Measurements from ENCODE around the gene ZNF138.
A peak's percentile ranks its signal among the peaks of the same experiment; 100 is the strongest.
"Not testable (repeated sequence)": the region's sequence is repeated elsewhere in the genome, so short reads cannot be mapped to it uniquely, and the experiment has no call there.

ZNF138 gene

GRCh38 chr7:64794171-64794844, at the start of gene ZNF138:
ZNF138 (plus strand) TSS chr7:64794428; CDS start chr7:64794569, 141 bp downstream.
- DNase-seq (ENCODE audit: low read depth), result peak; percentile 87

- DNase-seq (ENCODE audit: low read depth), result no peak
Measured at GRCh38 chr7:64744680-64745079, 49.5 kb upstream of the ZNF138 start.

GRCh38 chr7:64747802-64748201, 46.4 kb upstream of the ZNF138 start:
- no peak for DNase-seq (ENCODE audit: low read depth)

- no peak for DNase-seq (ENCODE audit: low read depth)
Measured at GRCh38 chr7:64753032-64753431, 41.2 kb upstream of the ZNF138 start.

GRCh38 chr7:64755865-64756264, 38.4 kb upstream of the ZNF138 start:
- no peak for DNase-seq (ENCODE audit: low read depth)

GRCh38 chr7:64758151-64758550, 36.1 kb upstream of the ZNF138 start:
- no peak for DNase-seq (ENCODE audit: low read depth)

GRCh38 chr7:64768824-64769223, 25.4 kb upstream of the ZNF138 start:
- DNase-seq (ENCODE audit: low read depth), result no peak

GRCh38 chr7:64774204-64774842, 19.9 kb upstream of the ZNF138 start:
- DNase-seq (ENCODE audit: low read depth), result no peak

GRCh38 chr7:64775289-64775688, 18.9 kb upstream of the ZNF138 start:
- no peak for DNase-seq (ENCODE audit: low read depth)

GRCh38 chr7:64784842-64785241, 9.4 kb upstream of the ZNF138 start:
- not testable (repeated sequence) for DNase-seq (ENCODE audit: low read depth)

- no peak for DNase-seq (ENCODE audit: low read depth)
Measured at GRCh38 chr7:64787295-64787694, 6.9 kb upstream of the ZNF138 start.

GRCh38 chr7:64789241-64789640, 5.0 kb upstream of the ZNF138 start:
- DNase-seq (ENCODE audit: low read depth), result not testable (repeated sequence)

- no peak for DNase-seq (ENCODE audit: low read depth)
Measured at GRCh38 chr7:64793106-64793755, 997 bp upstream of the ZNF138 start.

- no peak for DNase-seq (ENCODE audit: low read depth)
Measured at GRCh38 chr7:64795176-64795575, 948 bp downstream of the ZNF138 start.

- not testable (repeated sequence) for DNase-seq (ENCODE audit: low read depth)
Measured at GRCh38 chr7:64799169-64799568, 4.9 kb downstream of the ZNF138 start.

- no peak for DNase-seq (ENCODE audit: low read depth)
Measured at GRCh38 chr7:64802699-64803098, 8.5 kb downstream of the ZNF138 start.

- no peak for DNase-seq (ENCODE audit: low read depth)
Measured at GRCh38 chr7:64807731-64808365, 13.6 kb downstream of the ZNF138 start.

- DNase-seq (ENCODE audit: low read depth), result no peak
Measured at GRCh38 chr7:64811767-64812166, 17.5 kb downstream of the ZNF138 start.

GRCh38 chr7:64830926-64831325, 36.7 kb downstream of the ZNF138 start:
- no peak for DNase-seq (ENCODE audit: low read depth)

GRCh38 chr7:64832136-64832535, 37.9 kb downstream of the ZNF138 start:
- DNase-seq (ENCODE audit: low read depth), result no peak

GRCh38 chr7:64834989-64835388, 40.8 kb downstream of the ZNF138 start:
- DNase-seq (ENCODE audit: low read depth), result no peak

- DNase-seq (ENCODE audit: low read depth), result not testable (repeated sequence)
Measured at GRCh38 chr7:64835856-64836255, 41.6 kb downstream of the ZNF138 start.

GRCh38 chr7:64838051-64838450, 43.8 kb downstream of the ZNF138 start:
- DNase-seq (ENCODE audit: low read depth), result not testable (repeated sequence)
